IPS DF 6.9 (cell line): Measurements from ENCODE around the gene GNA12.

ENCODE experiments used
- DNase-seq: peaks from one replicate; pipeline ENCODE4 v3.0.0-alpha.2; 2013; ENCODE audit warnings: low read depth, low spot score
- H3K27ac ChIP-seq: one replicate; pipeline ENCODE4 v1.5.1; 2013; ENCODE audit warnings: low read length, control low read depth
- H3K27me3 ChIP-seq: 2 replicates; pipeline ENCODE4 v1.6.1; 2013; ENCODE audit warnings: mild to moderate bottlenecking, low read length; ENCODE audit not compliant: control insufficient read depth, insufficient read depth
- H3K36me3 ChIP-seq: 2 replicates; pipeline ENCODE4 v1.6.1; 2013; ENCODE audit warnings: low read length; ENCODE audit not compliant: control insufficient read depth, insufficient read depth
- H3K4me1 ChIP-seq: 2 replicates; pipeline ENCODE4 v1.6.1; 2013; ENCODE audit warnings: low read length; ENCODE audit not compliant: control insufficient read depth, insufficient read depth
- H3K4me3 ChIP-seq: 2 replicates; pipeline ENCODE4 v1.5.1; 2013; ENCODE audit warnings: mild to moderate bottlenecking, low read length
- H3K9me3 ChIP-seq: 2 replicates; pipeline ENCODE4 v1.6.1; 2013; ENCODE audit warnings: low read length, inconsistent platforms; ENCODE audit not compliant: control insufficient read depth, insufficient read depth
- WGBS: extraction: QIAGEN DNeasy Blood & Tissue Kit; methylation state at CpG from one replicate; pipeline ENCODE4 v1.1.7; 2013; ENCODE audit warnings: mixed read lengths, missing lambda C conversion rate; ENCODE audit not compliant: insufficient read length, insufficient coverage; 5-methylcytosine and 5-hydroxymethylcytosine counted together

GNA12 gene

DNA sequence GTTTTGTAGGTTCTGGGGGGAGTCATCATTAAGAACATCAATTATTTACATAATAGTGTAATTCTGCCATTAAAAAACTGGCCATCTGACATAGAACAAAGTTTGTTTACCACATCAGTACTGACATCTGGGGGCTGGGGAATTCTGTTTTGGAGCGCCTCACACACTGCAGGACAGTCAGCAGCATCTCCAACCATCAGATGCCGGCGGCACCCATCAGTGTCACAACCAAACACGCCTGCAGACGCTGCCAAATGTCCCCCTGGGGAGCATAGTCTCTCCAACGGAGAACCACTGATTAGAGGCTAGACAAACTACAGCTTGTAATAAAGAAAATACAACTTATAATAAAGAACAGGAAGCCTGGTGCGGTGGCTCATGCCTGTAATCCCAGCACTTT is 26.0 kb downstream of the GNA12 start:
- Histone ChIP-seq H3K4me1 (peaks cover 14% of the 10 kb centered on the region), H3K9me3 (no peaks in the 10 kb centered on the region), H3K4me3 (no peak overlapping the region), H3K27me3 (no peaks in the 10 kb centered on the region), H3K27ac (no peak overlapping the region), H3K36me3 (no peaks in the 10 kb centered on the region)
- no peak for DNase-seq
- no CpG with 5 or more reads among the region's 7 CpGs for WGBS

- no peaks in the 10 kb centered on the region for H3K27me3 ChIP-seq
- no peaks in the 10 kb centered on the region for H3K9me3 ChIP-seq
- no peak for DNase-seq
- no CpG with 5 or more reads among the region's 3 CpGs for WGBS
- H3K4me1 ChIP-seq: peaks cover 14% of the 10 kb centered on the region
- no peaks in the 10 kb centered on the region for H3K36me3 ChIP-seq
- no peak overlapping the region for H3K4me3 ChIP-seq
- no peak overlapping the region for H3K27ac ChIP-seq
Observed at GRCh38 chr7:2817456-2817855, 26.7 kb downstream of the GNA12 start.

DNA sequence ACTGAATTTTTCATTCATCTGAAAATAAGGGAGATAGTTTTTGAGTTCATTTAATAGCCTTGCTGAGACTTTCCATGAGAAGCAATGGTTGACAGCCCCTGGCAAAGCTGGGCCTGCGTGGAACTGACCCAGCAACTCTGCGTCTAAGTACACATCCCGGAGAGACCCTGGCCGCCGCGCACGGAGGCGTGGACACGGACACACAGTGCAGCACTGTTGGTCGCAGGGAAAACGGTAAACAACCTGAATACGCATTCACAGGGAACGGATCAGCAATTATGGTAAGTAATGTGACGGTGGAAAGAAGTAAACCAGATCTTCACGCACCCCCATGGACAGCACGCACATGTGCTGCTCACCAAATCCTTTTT is 28.2 kb downstream of the GNA12 start:
- DNase-seq: no peak
- H3K27ac ChIP-seq: no peak overlapping the region
- no peak overlapping the region for H3K4me3 ChIP-seq
- peaks cover 11% of the 10 kb centered on the region for H3K4me1 ChIP-seq
- no CpG with 5 or more reads among the region's 16 CpGs for WGBS
- H3K27me3 ChIP-seq: no peaks in the 10 kb centered on the region
- no peaks in the 10 kb centered on the region for H3K36me3 ChIP-seq
- H3K9me3 ChIP-seq: no peaks in the 10 kb centered on the region

GRCh38 chr7:2814946-2815874 is 28.9 kb downstream of the GNA12 start:
- Histone ChIP-seq H3K9me3 (no peaks in the 10 kb centered on the region), H3K27ac (no peak overlapping the region), H3K4me3 (no peak overlapping the region), H3K36me3 (no peaks in the 10 kb centered on the region), H3K4me1 (peaks cover 11% of the 10 kb centered on the region), H3K27me3 (no peaks in the 10 kb centered on the region)
- no peak for DNase-seq
- WGBS: no CpG with 5 or more reads among the region's 31 CpGs

DNA sequence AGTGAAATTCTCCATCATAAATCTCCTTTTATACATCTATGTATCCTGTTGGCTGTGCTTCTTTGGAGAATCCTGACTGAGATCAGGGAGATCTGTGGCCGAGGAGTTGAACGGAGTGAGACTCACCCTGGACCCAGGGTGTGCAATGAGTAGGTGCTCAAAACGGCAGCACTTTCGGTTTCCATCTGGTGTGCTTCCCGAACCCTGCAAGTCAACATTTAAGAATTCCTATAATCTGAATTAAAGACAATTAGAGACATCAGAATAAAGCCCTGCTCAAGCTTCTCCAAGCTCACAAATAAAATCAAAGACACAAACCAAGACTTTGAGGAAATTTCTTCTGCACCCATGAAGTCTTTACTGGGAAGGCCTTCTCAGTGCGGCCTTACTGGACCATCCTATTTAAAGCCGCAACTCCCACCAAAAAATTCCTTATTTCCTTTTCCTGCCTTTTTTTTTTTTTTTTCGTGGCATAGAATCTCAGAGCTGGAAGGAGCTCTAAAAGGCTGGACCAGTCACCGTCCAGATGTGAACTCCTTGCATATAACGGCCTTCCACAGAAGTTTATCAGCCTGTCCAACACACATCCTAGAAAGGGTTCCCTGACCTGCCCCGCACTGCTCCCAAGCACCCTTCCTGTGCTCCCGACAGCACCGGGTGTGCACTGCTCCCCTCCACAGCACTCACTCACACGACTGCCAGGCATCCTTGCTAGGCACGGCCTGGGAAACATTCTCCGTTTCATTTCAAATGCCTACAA is 29.7 kb downstream of the GNA12 start:
- no CpG with 5 or more reads among the region's 16 CpGs for WGBS
- Histone ChIP-seq H3K4me1 (peaks cover 11% of the 10 kb centered on the region), H3K27ac (no peak overlapping the region), H3K4me3 (no peak overlapping the region), H3K36me3 (no peaks in the 10 kb centered on the region), H3K27me3 (no peaks in the 10 kb centered on the region), H3K9me3 (no peaks in the 10 kb centered on the region)
- DNase-seq: no peak

DNA sequence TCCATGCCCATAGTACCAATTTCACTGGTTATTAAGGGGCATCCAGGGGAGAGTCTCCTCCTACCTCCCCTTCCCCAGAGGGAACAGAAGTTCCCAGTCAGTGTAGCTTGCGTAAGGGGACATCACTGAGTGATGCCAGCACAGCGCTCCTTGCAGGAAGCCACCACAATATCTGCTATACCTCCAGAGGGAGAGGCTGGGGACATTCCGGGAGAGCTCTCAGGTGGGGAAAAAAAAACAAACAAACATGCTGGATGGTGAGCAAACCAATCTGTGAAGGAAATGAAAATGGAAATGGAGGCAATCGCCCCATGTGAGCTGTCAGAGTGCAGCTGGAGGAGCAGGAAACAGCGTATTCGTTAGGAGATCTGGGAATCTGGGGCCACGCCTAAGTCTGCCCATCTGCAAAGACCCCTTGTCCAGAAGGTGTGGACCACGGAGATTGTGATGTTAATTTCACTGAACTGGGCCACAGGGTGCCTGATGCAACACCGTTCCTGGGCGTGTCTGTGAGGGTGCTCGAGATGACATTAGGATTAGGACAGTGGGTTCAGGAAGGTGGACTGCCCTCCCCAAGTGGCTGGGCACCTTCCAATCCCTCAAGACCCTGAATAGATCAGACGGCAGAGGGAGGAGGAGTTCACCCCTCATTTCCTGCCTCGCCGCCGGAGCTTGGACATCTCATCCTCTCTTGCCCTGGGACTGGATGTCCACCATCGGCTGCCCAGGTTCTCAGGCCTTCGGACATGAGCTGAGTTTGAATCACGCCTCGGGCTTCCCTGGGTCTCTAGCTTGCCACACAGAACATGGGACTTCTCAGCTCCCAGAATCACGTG is 30.5 kb downstream of the GNA12 start:
- Histone ChIP-seq H3K27me3 (no peaks in the 10 kb centered on the region), H3K36me3 (no peaks in the 10 kb centered on the region), H3K9me3 (no peaks in the 10 kb centered on the region), H3K27ac (no peak overlapping the region), H3K4me1 (peaks cover 9% of the 10 kb centered on the region), H3K4me3 (no peak overlapping the region)
- DNase-seq: no peak
- WGBS: no CpG with 5 or more reads among the region's 20 CpGs

- no peaks in the 10 kb centered on the region for H3K27me3 ChIP-seq
- no peaks in the 10 kb centered on the region for H3K36me3 ChIP-seq
- DNase-seq: no peak
- H3K9me3 ChIP-seq: no peaks in the 10 kb centered on the region
- H3K4me3 ChIP-seq: no peak overlapping the region
- no peak overlapping the region for H3K27ac ChIP-seq
- H3K4me1 ChIP-seq: peaks cover 12% of the 10 kb centered on the region
- WGBS: no CpG with 5 or more reads among the region's 3 CpGs
Observed at GRCh38 chr7:2812831-2813230, 31.3 kb downstream of the GNA12 start.

- no CpG with 5 or more reads among the region's 7 CpGs for WGBS
- Histone ChIP-seq H3K36me3 (no peaks in the 10 kb centered on the region), H3K27me3 (no peaks in the 10 kb centered on the region), H3K4me3 (no peak overlapping the region), H3K4me1 (peaks cover 12% of the 10 kb centered on the region), H3K9me3 (no peaks in the 10 kb centered on the region), H3K27ac (no peak overlapping the region)
- no peak for DNase-seq
Observed at GRCh38 chr7:2812114-2812487, 32.0 kb downstream of the GNA12 start.

DNA sequence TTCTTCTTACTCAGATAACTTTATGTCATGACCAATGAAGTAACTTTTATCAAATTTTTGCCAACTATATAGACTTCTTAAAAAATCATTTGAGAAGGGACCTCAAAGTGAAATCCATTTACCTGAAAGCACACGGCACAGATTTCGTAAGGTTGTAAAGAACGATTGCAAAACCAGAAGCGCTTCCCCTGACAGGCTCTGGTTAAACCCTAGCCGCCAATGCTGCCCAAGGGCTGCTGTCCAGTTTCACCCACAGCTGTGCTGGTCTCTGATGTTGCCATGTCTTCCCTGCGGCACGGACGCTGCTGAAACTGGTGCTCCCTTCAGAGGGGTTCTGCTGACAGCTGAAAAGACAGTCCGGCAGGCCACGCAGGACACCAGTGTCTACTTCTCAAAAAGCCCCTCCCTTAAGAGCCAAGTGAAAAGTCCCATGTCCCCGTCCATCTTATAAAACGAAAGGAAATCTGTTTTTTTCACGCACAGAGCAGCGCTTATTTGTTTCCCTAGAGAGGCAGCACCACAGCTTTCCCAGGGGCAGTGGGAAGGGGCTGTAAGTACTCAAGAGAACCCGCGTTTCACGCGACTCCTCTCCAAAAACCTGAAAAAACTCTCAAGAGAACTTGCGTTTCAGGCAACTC is 32.5 kb downstream of the GNA12 start:
- H3K27ac ChIP-seq: no peak overlapping the region
- DNase-seq: no peak
- H3K27me3 ChIP-seq: no peaks in the 10 kb centered on the region
- no peaks in the 10 kb centered on the region for H3K9me3 ChIP-seq
- H3K4me3 ChIP-seq: no peak overlapping the region
- no peaks in the 10 kb centered on the region for H3K36me3 ChIP-seq
- no CpG with 5 or more reads among the region's 19 CpGs for WGBS
- H3K4me1 ChIP-seq: peaks cover 12% of the 10 kb centered on the region
